Stimulated activated effector memory CD8-positive, alpha-beta T cell treated with anti-CD3 and anti-CD28 coated beads, Interleukin-12 subunit alpha, Interleukin-12 subunit beta, amount 100 ng/mL, for 72 hours (primary cell): Measurements from ENCODE around the gene DNM2.
"Not testable (repeated sequence)": the region's sequence is repeated elsewhere in the genome, so short reads cannot be mapped to it uniquely, and the experiment has no call there.

Experiments used
- ATAC-seq: fragments of 150-1000 bp; cut with Tn5 transposase; 2 replicates; pipeline ENCODE4 v1.10.0; 2021
- DNase-seq, 2 donors: peaks; one replicate each; pipeline ENCODE4 v3.0.0; 2021 to 2022; ENCODE audit warnings: low spot score in 2 of 2
- H3K27ac Mint-ChIP-seq: one replicate; pipeline ENCODE4 v1.8.0; 2022; ENCODE audit warnings: mild to moderate bottlenecking, mixed read lengths
- H3K36me3 Mint-ChIP-seq: one replicate; pipeline ENCODE4 v1.8.0; 2022; ENCODE audit warnings: mild to moderate bottlenecking, mixed read lengths
- H3K4me1 Mint-ChIP-seq: one replicate; pipeline ENCODE4 v1.8.0; 2022; ENCODE audit warnings: mixed read lengths
- H3K4me3 Mint-ChIP-seq: one replicate; pipeline ENCODE4 v1.8.0; 2022; ENCODE audit warnings: mild to moderate bottlenecking, mixed read lengths
- H3K9me3 Mint-ChIP-seq: one replicate; pipeline ENCODE4 v1.8.0; 2022; ENCODE audit warnings: mixed read lengths

DNM2 gene

GRCh38 chr19:10751109-10751953, 33.5 kb downstream of the DNM2 start:
- Mint-ChIP-seq H3K9me3 (no peaks in the 10 kb centered on the region), H3K36me3 (peaks cover 15% of the 10 kb centered on the region), H3K27ac (peak overlapping the region; percentile 92), H3K4me1 (peaks cover 83% of the 10 kb centered on the region), H3K4me3 (peak overlapping the region; percentile 12)
- DNase-seq (no peak), ATAC-seq (no peak)

GRCh38 chr19:10752237-10752912, 34.5 kb downstream of the DNM2 start:
- H3K4me3 Mint-ChIP-seq: no peak overlapping the region
- H3K27ac Mint-ChIP-seq: peak overlapping the region; percentile 92
- H3K9me3 Mint-ChIP-seq: no peaks in the 10 kb centered on the region
- ATAC-seq (no peak), DNase-seq (no peak)
- peaks cover 90% of the 10 kb centered on the region for H3K4me1 Mint-ChIP-seq
- H3K36me3 Mint-ChIP-seq: peaks cover 25% of the 10 kb centered on the region

- no peak for ATAC-seq
- peaks cover 25% of the 10 kb centered on the region for H3K36me3 Mint-ChIP-seq
- H3K4me3 Mint-ChIP-seq: no peak overlapping the region
- no peaks in the 10 kb centered on the region for H3K9me3 Mint-ChIP-seq
- H3K27ac Mint-ChIP-seq: peak overlapping the region; percentile 92
- no peak for DNase-seq
- H3K4me1 Mint-ChIP-seq: peaks cover 87% of the 10 kb centered on the region
Measured at GRCh38 chr19:10752913-10753704, 35.2 kb downstream of the DNM2 start.

- H3K4me1 Mint-ChIP-seq: peaks cover 83% of the 10 kb centered on the region
- peak overlapping the region; percentile 30 for H3K4me3 Mint-ChIP-seq
- H3K27ac Mint-ChIP-seq: peak overlapping the region; percentile 88
Measured at GRCh38 chr19:10756371-10756770, 38.5 kb downstream of the DNM2 start.

GRCh38 chr19:10756791-10757190, 38.9 kb downstream of the DNM2 start:
- no peak overlapping the region for H3K4me3 Mint-ChIP-seq
- H3K4me1 Mint-ChIP-seq: peaks cover 83% of the 10 kb centered on the region
- no peak for ATAC-seq
- no peaks in the 10 kb centered on the region for H3K9me3 Mint-ChIP-seq
- H3K36me3 Mint-ChIP-seq: peaks cover 44% of the 10 kb centered on the region
- H3K27ac Mint-ChIP-seq: peak overlapping the region; percentile 88
- no peak for DNase-seq

More at GRCh38 chr19:10756371-10756770, 38.5 kb downstream of the DNM2 start:
- DNase-seq: no peak
- no peak for ATAC-seq
- peaks cover 40% of the 10 kb centered on the region for H3K36me3 Mint-ChIP-seq
- H3K9me3 Mint-ChIP-seq: no peaks in the 10 kb centered on the region

GRCh38 chr19:10758050-10758449, 40.2 kb downstream of the DNM2 start:
- DNase-seq, ATAC-seq, H3K4me3 Mint-ChIP-seq, H3K9me3 Mint-ChIP-seq: not testable (repeated sequence)
- peaks cover 83% of the 10 kb centered on the region for H3K4me1 Mint-ChIP-seq
- H3K27ac Mint-ChIP-seq: peak overlapping the region; percentile 88
- H3K36me3 Mint-ChIP-seq: peaks cover 54% of the 10 kb centered on the region

- H3K9me3 Mint-ChIP-seq: no peaks in the 10 kb centered on the region
- peaks cover 87% of the 10 kb centered on the region for H3K4me1 Mint-ChIP-seq
- peak overlapping the region; percentile 88 for H3K27ac Mint-ChIP-seq
Measured at GRCh38 chr19:10758978-10759377, 41.1 kb downstream of the DNM2 start.

GRCh38 chr19:10760273-10760944, 42.5 kb downstream of the DNM2 start:
- DNase-seq (no peak), ATAC-seq (peak; percentile 63)
- H3K36me3 Mint-ChIP-seq: peaks cover 66% of the 10 kb centered on the region
- H3K4me1 Mint-ChIP-seq: peaks cover 89% of the 10 kb centered on the region
- H3K27ac Mint-ChIP-seq: peak overlapping the region; percentile 88
- peak overlapping the region; percentile 67 for H3K4me3 Mint-ChIP-seq
- no peaks in the 10 kb centered on the region for H3K9me3 Mint-ChIP-seq

More at GRCh38 chr19:10758978-10759377, 41.1 kb downstream of the DNM2 start:
- ATAC-seq (no peak), DNase-seq (no peak)
- H3K36me3 Mint-ChIP-seq: peaks cover 58% of the 10 kb centered on the region
- peak overlapping the region; percentile 67 for H3K4me3 Mint-ChIP-seq

GRCh38 chr19:10761443-10762250, 43.8 kb downstream of the DNM2 start:
- no peak for ATAC-seq
- no peaks in the 10 kb centered on the region for H3K9me3 Mint-ChIP-seq
- H3K27ac Mint-ChIP-seq: peak overlapping the region; percentile 95

GRCh38 chr19:10762656-10763055, 44.8 kb downstream of the DNM2 start:
- Mint-ChIP-seq H3K9me3 (no peaks in the 10 kb centered on the region), H3K27ac (peak overlapping the region; percentile 95), H3K4me3 (peak overlapping the region; percentile 25), H3K36me3 (peaks cover 54% of the 10 kb centered on the region), H3K4me1 (peaks cover 74% of the 10 kb centered on the region)
- DNase-seq: no peak
- ATAC-seq: no peak

More at GRCh38 chr19:10761443-10762250, 43.8 kb downstream of the DNM2 start:
- H3K4me3 Mint-ChIP-seq: peak overlapping the region; percentile 25
- peaks cover 61% of the 10 kb centered on the region for H3K36me3 Mint-ChIP-seq
- DNase-seq: no peak
- peaks cover 84% of the 10 kb centered on the region for H3K4me1 Mint-ChIP-seq

GRCh38 chr19:10763411-10763810, 45.5 kb downstream of the DNM2 start:
- Mint-ChIP-seq H3K36me3 (peaks cover 55% of the 10 kb centered on the region), H3K27ac (peak overlapping the region; percentile 95), H3K4me1 (peaks cover 73% of the 10 kb centered on the region), H3K4me3 (no peak overlapping the region), H3K9me3 (no peaks in the 10 kb centered on the region)
- DNase-seq: no peak
- no peak for ATAC-seq

GRCh38 chr19:10763828-10764339, 46.0 kb downstream of the DNM2 start:
- Mint-ChIP-seq H3K4me1 (peaks cover 73% of the 10 kb centered on the region), H3K36me3 (peaks cover 59% of the 10 kb centered on the region), H3K4me3 (no peak overlapping the region), H3K9me3 (no peaks in the 10 kb centered on the region), H3K27ac (peak overlapping the region; percentile 95)
- DNase-seq: no peak
- no peak for ATAC-seq

- no peaks in the 10 kb centered on the region for H3K9me3 Mint-ChIP-seq
- peaks cover 73% of the 10 kb centered on the region for H3K4me1 Mint-ChIP-seq
- peaks cover 58% of the 10 kb centered on the region for H3K36me3 Mint-ChIP-seq
- no peak overlapping the region for H3K4me3 Mint-ChIP-seq
- DNase-seq (no peak), ATAC-seq (no peak)
- H3K27ac Mint-ChIP-seq: peak overlapping the region; percentile 95
Measured at GRCh38 chr19:10764340-10764894, 46.5 kb downstream of the DNM2 start.
